GM19035 (cell line): ENCODE measurements around the gene PARP3.

Experiments used
- ATAC-seq: cut with Tn5 transposase; IDR thresholded peaks from one replicate; pipeline ENCODE4 v1.9.1; 2021; ENCODE audit not compliant: unreplicated experiment

Gene PARP3

DNA sequence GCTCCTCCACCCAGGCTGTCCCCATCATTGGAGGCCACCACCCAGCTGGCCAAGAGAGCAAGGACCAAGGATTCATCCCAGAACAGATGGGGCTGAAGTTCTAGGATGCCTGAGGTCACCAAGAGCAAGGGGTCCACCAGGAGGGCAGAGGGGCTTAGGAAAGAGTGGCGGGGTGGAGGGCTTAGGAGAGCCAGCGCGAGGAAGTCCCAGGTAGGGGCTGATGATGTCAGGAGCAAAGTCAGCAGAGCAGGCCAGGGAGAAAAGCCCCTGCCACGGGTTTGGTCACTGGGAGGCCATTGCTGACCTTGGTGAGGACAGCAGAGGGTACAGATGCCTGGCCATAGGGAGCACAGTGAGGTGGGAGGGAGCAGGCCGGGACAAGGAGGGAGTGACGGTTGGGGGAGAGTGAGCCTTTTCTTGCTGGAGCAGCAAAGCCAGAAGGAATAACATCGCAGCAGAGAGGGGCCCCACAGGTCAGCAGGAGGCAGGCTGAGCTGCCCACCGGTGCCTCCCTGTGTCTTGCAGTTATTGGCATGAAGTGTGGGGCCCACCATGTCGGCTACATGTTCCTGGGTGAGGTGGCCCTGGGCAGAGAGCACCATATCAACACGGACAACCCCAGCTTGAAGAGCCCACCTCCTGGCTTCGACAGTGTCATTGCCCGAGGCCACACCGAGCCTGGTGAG, 5.2 kb downstream of the PARP3 start:
- ATAC-seq: no peak

DNA sequence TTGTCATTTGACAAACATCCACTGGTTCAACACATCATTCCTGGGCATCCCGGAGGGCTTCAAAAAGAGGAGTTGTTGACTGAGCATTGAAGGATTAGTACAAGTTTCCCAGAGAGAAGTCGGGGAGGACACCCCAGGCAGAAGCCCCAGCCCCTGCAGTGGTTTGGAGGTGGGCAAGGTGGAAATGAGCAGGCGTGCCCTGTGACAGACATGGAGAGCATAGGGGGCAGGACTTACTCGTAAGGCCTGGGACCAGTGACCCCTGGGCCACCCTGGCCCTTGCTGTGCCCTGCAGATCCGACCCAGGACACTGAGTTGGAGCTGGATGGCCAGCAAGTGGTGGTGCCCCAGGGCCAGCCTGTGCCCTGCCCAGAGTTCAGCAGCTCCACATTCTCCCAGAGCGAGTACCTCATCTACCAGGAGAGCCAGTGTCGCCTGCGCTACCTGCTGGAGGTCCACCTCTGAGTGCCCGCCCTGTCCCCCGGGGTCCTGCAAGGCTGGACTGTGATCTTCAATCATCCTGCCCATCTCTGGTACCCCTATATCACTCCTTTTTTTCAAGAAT, 5.9 kb downstream of the PARP3 start:
- ATAC-seq: no peak

DNA sequence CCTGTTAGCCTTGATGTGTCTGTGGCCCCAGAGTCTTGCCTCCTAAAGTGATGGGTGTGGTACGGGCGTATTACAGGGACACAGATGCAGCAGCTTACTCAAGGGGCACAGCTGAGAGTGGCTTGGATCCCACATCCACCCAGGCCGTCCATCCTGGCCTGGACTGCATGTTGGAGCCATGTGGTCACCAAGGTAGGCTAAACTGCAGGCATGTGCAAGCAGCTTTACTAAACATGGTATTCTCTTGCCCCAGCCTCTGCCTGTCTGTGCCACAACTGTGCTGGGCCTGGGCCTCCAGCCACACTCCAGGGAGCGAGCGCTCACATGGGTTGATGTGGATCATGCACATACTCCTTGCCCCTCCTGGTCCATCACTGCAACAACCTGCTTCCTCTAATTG, 7.0 kb downstream of the PARP3 start:
- no peak for ATAC-seq

DNA sequence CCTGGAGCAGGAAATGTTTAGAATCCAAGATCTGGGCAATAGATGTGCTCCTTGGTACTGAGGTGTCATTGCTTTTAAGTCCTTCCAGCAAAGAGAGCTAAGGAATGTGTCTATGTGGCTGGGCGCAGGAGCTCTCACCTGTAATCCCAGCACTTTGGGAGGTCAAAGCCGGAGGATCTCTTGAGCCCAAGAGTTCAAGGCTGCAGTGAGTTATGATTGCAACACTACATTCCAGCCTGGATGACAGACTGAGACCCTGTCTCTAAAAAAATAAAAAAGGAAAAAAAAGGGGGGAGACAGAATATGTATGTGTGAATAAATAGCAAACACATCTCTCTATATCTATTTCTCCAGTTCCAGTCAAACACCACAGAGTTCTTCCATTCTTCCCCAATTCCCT, 8.7 kb downstream of the PARP3 start:
- ATAC-seq: no peak

DNA sequence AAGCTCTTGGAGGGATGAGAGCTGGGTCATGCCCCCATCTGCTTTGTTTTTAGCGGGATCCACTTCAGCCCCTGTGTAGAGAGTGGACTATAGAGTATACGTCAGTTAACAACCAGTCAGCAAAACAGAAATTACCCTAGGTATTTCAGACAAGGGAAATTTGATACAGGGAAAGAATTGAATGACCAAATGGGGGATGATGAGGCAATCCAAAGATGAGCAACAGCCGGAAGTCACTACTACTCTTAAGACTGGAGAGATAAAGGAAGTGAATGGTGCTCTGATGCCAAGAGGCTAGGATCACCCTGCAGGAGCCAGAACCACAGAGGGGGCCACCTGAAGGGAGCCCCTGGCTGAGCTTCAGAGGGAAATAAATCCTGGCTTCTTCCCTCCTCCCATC, 11.3 kb downstream of the PARP3 start:
- ATAC-seq: no peak

DNA sequence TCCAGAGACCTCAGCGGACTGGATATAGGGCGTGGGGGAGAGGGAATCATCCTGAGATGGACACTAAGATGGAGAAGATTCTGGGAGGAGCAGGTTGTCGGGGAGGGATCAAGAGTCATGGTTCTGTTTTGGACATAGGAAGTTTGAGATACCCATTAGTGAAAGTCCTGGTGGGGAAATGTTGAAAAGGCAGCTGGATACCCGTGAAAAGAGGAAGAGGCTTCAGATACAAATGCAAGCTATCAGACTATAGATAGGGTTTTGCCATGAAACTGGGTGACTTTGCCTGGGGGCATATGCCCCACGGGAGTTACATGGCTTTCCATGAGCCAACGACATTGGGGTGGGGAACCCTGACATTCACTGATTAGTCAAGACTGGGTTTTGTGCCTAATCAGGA, 11.9 kb downstream of the PARP3 start:
- no peak for ATAC-seq

DNA sequence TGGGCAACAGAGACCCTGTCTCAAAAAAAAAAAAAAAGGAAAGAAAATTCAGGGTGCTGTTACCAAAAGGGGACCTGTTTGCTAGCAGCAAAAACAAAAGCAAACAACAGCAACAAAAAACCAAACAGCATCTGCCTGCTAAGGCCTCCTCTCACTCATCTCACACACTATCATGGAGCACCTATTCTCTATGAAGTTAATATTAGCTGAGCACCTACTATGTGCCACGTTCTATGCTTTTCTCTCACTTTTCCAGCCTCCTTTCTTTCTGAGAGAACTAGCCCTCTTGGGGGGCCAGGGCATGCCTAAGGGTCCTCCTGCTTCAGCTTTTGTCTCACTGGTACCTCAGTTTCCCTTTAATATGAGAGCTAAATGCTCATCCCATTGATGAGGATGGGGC, 12.6 kb downstream of the PARP3 start:
- no peak for ATAC-seq

DNA sequence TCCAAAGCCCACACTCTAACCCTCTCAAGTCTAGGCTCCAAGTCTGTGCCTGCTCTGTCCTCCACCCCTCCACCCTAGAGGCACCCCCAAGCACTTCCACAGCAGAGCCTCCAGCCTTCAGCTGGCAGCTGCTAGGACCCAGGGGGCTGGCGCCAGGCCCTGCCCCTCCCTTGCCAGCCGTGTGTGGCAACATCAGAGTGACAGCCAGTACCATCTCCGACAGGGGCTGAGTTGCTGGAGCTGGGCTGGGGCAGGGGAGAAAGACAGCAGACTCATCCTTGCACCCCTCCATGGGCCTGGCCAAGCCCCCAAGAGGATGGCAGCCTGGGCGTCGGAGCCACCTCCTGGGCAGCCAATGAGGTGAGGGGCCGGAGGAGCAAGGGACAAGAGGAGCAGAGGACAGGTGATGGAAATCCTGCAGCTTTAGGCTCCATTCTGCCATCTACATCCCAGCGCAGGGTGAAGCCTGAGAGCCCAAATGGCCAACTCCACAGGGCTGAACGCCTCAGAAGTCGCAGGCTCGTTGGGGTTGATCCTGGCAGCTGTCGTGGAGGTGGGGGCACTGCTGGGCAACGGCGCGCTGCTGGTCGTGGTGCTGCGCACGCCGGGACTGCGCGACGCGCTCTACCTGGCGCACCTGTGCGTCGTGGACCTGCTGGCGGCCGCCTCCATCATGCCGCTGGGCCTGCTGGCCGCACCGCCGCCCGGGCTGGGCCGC, 13.2 kb downstream of the PARP3 start, which contains the start of gene GPR62:
Gene GPR62 (plus strand): TSS at position 207 of the 718 bp plus-strand sequence. CDS start 272 bp downstream, at position 479.
- no peak for ATAC-seq

DNA sequence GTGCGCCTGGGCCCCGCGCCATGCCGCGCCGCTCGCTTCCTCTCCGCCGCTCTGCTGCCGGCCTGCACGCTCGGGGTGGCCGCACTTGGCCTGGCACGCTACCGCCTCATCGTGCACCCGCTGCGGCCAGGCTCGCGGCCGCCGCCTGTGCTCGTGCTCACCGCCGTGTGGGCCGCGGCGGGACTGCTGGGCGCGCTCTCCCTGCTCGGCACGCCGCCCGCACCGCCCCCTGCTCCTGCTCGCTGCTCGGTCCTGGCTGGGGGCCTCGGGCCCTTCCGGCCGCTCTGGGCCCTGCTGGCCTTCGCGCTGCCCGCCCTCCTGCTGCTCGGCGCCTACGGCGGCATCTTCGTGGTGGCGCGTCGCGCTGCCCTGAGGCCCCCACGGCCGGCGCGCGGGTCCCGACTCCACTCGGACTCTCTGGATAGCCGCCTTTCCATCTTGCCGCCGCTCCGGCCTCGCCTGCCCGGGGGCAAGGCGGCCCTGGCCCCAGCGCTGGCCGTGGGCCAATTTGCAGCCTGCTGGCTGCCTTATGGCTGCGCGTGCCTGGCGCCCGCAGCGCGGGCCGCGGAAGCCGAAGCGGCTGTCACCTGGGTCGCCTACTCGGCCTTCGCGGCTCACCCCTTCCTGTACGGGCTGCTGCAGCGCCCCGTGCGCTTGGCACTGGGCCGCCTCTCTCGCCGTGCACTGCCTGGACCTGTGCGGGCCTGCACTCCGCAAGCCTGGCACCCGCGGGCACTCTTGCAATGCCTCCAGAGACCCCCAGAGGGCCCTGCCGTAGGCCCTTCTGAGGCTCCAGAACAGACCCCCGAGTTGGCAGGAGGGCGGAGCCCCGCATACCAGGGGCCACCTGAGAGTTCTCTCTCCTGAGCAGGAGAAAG, 14.0 kb downstream of the PARP3 start:
- no peak for ATAC-seq

DNA sequence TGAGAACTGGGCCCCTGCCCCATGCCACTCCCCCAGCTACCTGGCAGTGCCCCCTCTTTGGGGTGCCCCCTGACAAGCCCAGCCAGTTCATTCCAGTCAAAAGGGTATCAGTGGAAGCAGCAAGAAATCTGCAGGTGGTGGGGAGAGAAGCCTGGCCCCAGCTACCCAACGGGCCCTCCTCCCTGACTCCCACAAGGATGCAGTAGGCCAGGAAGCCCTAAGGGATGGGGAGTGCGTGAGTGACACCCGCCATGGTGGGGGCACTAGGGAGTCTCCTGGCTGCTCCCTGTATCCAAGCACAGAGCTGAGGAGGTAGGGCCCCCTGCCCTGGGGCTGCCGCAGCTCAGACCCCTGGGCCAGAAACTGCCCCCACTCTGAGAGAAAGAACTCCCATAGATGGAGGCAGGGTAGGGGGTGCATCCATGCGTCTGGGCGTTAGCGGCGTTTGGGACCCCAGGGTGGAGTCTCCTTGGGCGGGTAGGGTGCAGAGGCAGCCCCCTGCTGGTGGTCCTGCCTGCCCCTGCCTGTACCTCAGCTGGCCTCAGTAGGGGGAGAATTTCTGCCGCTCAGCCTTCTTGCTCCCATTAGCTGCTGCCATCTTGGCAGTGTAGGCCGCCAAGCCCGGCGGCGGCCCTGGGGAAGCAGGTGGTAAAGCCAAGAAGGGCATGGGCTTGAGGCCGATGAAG, 15.5 kb downstream of the PARP3 start:
- no peak for ATAC-seq

DNA sequence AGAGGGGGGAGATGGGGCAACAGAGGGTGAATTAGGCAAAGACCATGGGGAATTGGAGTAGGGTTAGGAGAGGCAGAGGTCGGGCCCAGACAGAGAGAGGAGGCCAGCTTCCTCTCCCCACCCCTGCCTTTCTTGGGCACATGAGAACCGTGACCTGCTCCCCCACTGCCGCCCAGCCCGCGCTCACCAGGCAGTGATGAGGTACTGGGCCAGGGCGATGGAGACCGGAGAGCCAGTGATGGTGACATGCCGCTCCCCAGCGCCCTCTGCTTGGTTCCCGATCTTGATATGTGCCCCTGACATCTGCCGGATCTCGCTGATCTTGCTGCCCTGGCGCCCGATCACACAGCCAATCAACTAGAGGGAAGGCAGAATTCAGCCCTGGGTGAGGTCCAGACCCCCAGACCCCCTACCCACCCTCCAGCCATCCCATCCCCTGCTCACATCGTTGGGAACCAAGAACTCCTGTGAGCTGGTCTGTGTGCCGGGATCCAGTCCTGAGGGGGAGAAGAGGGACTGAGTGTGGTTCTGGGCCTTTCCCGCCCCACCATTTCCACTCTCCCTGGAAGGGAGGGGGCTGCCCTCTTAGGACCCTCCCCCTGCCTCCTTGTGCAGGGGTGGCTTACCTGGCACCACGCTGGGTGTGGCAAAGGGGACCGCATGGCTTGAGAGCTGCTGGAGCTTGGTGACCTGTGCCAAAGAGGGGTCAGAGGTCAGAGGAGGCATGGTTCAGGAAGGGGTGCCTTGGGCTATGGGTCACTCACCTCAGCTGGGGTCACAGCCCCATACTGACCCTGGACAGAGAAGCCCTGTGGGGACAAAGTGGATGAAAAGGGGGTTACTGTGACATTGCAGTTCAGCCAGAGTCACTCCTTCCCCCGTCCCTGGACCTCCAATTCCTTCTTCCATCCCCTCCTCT, 16.7 kb downstream of the PARP3 start:
- ATAC-seq: no peak

DNA sequence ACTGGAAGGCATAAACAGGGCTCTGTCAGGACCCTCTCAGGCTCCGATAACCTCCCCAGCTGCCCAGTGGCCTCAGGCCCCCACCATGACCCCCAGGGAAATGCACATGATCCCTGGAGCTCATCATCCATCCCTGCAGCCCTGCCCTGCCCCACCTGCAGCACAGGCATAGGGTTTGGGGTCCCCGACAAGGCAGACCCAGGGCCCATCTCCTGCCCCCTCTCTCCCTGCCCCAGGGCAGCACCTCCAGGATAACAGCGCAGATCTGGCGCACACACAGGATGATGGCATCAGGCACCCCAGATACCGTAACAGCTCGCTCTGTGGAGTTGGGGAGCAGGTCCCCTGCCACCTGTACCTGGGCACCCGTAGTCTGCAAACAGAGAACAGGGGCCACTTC, 17.5 kb downstream of the PARP3 start:
- no peak for ATAC-seq

DNA sequence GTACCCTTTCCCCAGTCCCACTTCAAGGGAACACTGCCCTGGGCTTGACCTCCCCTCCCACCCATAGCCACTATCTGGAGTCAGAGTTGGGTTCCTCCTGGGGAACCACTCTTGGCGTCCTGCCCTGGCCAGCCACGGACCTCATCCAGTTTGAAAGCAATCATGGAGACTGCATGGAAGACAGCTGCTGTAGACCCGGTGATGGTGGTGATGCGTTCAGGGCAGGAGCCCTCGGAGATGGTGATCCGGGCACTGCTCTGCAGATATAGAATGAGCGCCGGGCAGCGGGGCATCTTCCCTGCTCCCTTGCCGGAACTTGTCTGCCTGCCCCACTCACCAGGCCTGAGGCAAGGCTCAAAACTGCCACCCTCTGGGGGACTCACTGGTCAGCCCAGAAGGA, 18.2 kb downstream of the PARP3 start:
- ATAC-seq: no peak

DNA sequence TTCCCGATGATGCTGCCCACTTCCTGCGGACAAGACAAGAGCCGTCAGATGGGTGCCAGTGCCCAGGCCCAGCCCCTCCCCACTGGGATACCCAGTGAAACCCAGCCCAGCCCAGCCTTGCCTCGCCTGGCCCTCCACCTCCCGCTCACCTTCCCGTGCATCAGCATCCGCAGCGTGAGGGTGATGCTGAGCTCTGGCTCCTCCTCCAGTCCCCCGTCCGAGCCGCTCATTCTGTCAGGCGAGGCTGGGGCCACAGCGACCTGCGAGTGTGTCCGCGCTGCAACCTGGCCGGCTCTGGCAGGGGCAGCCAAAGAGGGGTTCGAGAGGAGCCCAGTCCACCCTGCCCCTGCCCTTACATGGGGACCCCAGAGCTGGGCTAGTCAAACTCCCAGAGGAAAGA, 18.8 kb downstream of the PARP3 start:
- ATAC-seq: no peak

DNA sequence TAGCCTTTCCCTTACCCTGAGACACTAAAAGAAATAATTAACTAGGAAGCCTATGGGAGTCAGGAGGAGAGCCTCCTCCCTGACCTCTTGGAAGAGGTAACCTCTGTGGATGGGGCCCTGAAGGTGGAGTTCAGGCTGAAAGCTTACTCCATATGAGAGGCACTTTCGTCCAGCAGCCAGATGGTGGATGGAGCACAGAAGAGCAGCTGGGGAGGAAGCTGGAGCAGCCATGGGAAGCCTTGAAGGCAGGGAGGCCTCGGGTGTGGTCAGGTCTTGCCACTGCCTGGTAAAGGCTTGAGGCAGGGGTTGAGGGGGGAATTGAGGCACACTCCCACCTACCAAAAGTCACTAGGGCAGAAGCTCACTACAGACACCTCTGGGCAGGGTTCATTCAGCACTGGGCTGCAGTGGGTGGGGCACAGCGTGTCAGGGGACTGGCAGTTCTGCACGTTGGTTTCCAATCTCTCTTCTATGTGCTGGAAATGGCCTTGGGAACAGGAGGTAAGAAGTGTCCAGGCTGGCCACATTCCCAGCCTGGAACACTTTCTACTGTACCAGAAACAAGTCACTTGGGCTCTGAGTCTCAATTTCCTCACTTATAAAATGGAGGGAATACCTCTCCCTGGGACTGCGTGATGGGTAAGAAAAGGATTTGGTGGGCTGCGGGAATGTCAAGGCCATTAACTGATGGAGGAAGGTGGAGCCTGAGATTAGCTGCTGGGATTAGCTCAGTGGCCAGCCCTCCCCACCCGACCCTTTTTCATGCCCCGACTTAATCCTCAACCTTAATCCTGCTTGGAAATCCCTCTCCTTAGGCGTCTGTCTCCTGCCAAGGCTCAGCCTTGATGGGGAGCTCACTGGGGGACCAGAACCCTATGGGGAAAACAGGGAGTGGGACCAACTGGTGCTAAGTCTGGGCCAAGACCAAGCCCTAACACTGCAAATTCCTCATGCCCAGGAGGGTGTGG, 19.7 kb downstream of the PARP3 start:
- ATAC-seq: no peak

DNA sequence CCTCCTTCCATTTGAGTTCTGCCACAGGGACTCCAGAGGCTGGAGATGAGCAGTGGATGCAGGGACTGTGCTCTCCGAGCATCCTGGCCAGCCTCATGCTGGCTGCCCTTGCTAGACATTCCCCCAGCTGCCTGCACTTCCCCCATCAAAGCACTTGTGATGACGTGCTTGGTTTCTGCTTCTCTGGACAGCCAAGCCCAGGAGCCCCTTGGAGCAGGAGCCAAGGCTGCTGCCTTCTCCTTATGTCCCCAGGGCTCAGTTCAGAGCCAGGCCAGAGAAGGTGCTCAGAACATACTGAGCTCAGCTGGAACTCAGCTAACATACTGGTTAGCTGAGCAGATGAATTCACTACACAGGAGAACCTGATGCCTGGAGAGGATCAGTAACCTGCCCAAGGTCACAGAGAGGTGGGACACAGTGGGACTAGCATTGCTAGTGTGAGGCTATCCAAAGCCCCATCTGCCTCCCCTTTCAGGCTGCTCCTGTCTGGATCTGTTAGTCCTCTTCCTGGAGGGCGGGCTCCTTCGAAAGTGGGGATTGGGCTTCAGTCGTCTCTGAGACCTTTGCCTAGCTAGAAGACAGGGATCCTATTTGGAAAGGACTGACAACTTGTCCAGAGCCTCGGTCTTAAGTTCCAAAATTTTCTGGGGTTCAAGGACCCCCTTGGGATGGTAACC, 20.8 kb downstream of the PARP3 start:
- no peak for ATAC-seq

DNA sequence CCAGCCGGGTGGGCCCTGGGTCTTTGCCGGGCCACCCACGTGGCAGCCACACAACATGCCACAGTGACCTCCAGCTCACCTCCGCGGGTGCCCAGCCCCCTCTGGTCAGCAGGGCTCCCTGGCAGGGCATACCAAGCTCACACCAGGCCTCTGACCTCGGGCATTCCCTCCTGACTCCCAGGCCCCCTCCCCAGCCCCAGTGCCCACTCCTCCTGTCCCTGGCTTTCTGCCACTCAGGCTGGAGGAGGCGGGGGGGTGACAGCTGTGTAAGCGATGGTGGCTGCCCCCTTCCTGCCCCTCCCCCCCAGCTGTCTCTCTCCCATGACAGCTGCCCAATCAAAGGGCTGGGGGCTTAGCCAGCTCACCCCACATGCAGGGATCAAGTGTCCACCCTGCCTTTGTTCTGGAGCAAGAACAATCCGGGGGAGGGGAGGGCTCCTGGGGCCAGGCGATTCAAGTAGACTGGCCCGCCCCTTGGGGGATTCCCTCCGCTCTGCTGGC, 21.8 kb downstream of the PARP3 start:
- no peak for ATAC-seq

DNA sequence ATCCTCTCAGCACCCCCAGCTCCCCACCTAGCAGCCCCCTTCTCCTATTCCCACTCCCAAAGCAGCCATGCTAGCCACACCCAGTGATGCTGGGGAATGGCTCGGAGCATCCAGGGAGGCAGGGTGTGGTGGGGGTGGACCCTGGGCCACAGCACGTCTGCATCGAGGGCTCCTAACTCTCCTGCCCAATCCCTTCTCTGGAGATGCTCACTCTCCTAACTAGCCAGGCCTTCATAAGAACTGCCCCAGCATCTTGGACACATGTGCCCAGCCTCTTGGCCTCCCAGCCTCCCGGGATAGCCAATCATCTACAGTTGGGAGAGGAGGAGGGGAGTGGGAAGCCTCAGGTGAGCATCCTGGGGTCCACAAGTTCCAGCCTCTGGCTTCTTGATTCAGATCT, 22.4 kb downstream of the PARP3 start:
- no peak for ATAC-seq
